ENCODE measurements around the gene CLPX. TPM values are rescaled to one million over a fixed set of nuclear protein-coding genes. Genes with fewer than 3 reads are reported as not detected.

CLPX gene
- total RNA-seq, 1 donor from 2014 or later: 42.2 TPM

DNA sequence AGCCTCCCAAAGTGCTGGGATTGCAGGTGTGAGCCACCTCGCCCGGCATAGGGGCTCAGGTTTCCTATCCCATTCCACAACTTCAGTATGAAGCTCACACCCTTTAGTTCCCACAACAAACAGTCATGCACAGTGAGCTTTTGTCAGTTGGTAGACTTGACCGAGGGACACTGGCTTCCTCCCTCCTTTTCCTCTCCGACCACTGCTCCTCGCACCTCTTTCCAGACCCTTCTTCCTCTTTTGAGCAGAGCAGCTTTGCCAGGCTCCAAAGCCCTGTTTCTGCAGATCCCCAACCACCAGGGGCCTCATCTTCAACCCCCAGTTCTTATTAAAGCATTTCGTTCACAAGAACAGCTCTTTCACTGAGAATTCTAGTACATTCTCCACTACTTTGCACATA is 38.9 kb upstream of the CLPX start:
- TF ChIP-seq, protein P1, sequence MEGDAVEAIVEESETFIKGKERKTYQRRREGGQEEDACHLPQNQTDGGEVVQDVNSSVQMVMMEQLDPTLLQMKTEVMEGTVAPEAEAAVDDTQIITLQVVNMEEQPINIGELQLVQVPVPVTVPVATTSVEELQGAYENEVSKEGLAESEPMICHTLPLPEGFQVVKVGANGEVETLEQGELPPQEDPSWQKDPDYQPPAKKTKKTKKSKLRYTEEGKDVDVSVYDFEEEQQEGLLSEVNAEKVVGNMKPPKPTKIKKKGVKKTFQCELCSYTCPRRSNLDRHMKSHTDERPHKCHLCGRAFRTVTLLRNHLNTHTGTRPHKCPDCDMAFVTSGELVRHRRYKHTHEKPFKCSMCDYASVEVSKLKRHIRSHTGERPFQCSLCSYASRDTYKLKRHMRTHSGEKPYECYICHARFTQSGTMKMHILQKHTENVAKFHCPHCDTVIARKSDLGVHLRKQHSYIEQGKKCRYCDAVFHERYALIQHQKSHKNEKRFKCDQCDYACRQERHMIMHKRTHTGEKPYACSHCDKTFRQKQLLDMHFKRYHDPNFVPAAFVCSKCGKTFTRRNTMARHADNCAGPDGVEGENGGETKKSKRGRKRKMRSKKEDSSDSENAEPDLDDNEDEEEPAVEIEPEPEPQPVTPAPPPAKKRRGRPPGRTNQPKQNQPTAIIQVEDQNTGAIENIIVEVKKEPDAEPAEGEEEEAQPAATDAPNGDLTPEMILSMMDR (conservative IDR thresholded peaks at IDR 0.05): no peak
- Mint-ChIP-seq H3K4me1 (peaks cover 4% of the 10 kb centered on the region), H3K36me3 (ENCODE audit: low read depth) (no peaks in the 10 kb centered on the region), H3K9me3 (no peaks in the 10 kb centered on the region), H3K4me3 (no peak overlapping the region), H3K27me3 (ENCODE audit: low read depth) (no peaks in the 10 kb centered on the region), H3K27ac (ENCODE audit: unreplicated experiment) (no peak overlapping the region)
- DNase-seq (ENCODE audit: low read depth, low spot score): no peak

GRCh38 chr15:65222891-65223290 is 37.7 kb upstream of the CLPX start:
- Mint-ChIP-seq H3K4me1 (peaks cover 4% of the 10 kb centered on the region), H3K27ac (ENCODE audit: unreplicated experiment) (no peak overlapping the region), H3K4me3 (no peak overlapping the region), H3K27me3 (ENCODE audit: low read depth) (no peaks in the 10 kb centered on the region), H3K9me3 (no peaks in the 10 kb centered on the region), H3K36me3 (ENCODE audit: low read depth) (no peaks in the 10 kb centered on the region)
- TF ChIP-seq, protein P1 (conservative IDR thresholded peaks at IDR 0.05): no peak
- DNase-seq (ENCODE audit: low read depth, low spot score): no peak

GRCh38 chr15:65221697-65222096 is 36.6 kb upstream of the CLPX start:
- peaks cover 4% of the 10 kb centered on the region for H3K4me1 Mint-ChIP-seq
- TF ChIP-seq, protein P1 (conservative IDR thresholded peaks at IDR 0.05): no peak

DNA sequence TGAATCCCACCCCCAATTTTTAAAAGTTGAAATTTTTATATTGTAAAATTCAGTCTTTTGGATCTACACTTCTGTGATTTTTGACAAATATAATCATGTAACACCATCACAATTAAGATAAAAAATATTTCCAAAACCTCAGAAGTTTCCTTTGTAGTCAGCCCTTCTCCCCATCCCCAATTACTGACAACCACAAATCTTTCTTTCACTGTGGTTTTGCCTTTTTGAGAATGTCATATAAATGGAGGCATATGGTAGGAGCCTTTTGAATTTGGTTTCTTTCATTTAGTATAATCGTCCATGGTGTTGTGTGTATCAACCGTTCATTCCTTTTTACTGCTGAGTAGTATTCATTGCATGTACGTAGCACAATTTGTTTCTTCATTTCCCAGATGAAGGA is 34.0 kb upstream of the CLPX start:
- peaks cover 4% of the 10 kb centered on the region for H3K4me1 Mint-ChIP-seq

More at GRCh38 chr15:65221697-65222096, 36.6 kb upstream of the CLPX start:
- Mint-ChIP-seq H3K9me3 (no peaks in the 10 kb centered on the region), H3K4me3 (no peak overlapping the region), H3K27me3 (ENCODE audit: low read depth) (no peaks in the 10 kb centered on the region), H3K36me3 (ENCODE audit: low read depth) (no peaks in the 10 kb centered on the region), H3K27ac (ENCODE audit: unreplicated experiment) (no peak overlapping the region)
- DNase-seq (ENCODE audit: low read depth, low spot score): no peak

GRCh38 chr15:65217526-65218482 is 32.7 kb upstream of the CLPX start:
- Mint-ChIP-seq H3K36me3 (ENCODE audit: low read depth) (no peaks in the 10 kb centered on the region), H3K4me1 (peaks cover 4% of the 10 kb centered on the region), H3K9me3 (no peaks in the 10 kb centered on the region), H3K4me3 (no peak overlapping the region), H3K27me3 (ENCODE audit: low read depth) (no peaks in the 10 kb centered on the region), H3K27ac (ENCODE audit: unreplicated experiment) (no peak overlapping the region)
- TF ChIP-seq, protein P1 (conservative IDR thresholded peaks at IDR 0.05): no peak
- no peak for DNase-seq (ENCODE audit: low read depth, low spot score)

More for the DNA sequence above, 34.0 kb upstream of the CLPX start:
- DNase-seq (ENCODE audit: low read depth, low spot score): no peak
- TF ChIP-seq, protein P1 (conservative IDR thresholded peaks at IDR 0.05): no peak
- Mint-ChIP-seq H3K27me3 (ENCODE audit: low read depth) (no peaks in the 10 kb centered on the region), H3K4me3 (no peak overlapping the region), H3K27ac (ENCODE audit: unreplicated experiment) (no peak overlapping the region), H3K36me3 (ENCODE audit: low read depth) (no peaks in the 10 kb centered on the region), H3K9me3 (no peaks in the 10 kb centered on the region)

All from neural crest cell (in vitro differentiated cells).